Parathyroid adenoma (tissue), 2 donors: Measurements from ENCODE around the gene PTTG1.
"Not testable (repeated sequence)": the region's sequence is repeated elsewhere in the genome, so short reads cannot be mapped to it uniquely, and the experiment has no call there.

ENCODE experiments used
- H2AFZ ChIP-seq: fragments of 300-600 bp; sonication (generic); one replicate; pipeline ENCODE4 v1.7.0; 2017; ENCODE audit warnings: antibody characterized with exemption, mild to moderate bottlenecking
- H3K27ac ChIP-seq: fragments of 300-600 bp; sonication (generic); one replicate; pipeline ENCODE4 v1.7.0; 2017
- H3K27me3 ChIP-seq: fragments of 300-600 bp; sonication (generic); one replicate; pipeline ENCODE4 v1.7.0; 2017; ENCODE audit warnings: low read length; ENCODE audit not compliant: control insufficient read depth, insufficient read depth
- H3K36me3 ChIP-seq: fragments of 300-600 bp; sonication (generic); one replicate; pipeline ENCODE4 v1.7.0; 2017; ENCODE audit warnings: low read length; ENCODE audit not compliant: control insufficient read depth, insufficient read depth
- H3K4me1 ChIP-seq: fragments of 300-600 bp; sonication (generic); one replicate; pipeline ENCODE4 v1.7.0; 2017; ENCODE audit warnings: control low read depth
- H3K4me2 ChIP-seq: fragments of 300-600 bp; sonication (generic); one replicate; pipeline ENCODE4 v1.7.0; 2017; ENCODE audit warnings: low read length
- H3K4me3 ChIP-seq: fragments of 300-600 bp; sonication (generic); one replicate; pipeline ENCODE4 v1.7.0; 2017; ENCODE audit warnings: low read depth, low read length
- H3K79me2 ChIP-seq: fragments of 300-600 bp; sonication (generic); one replicate; pipeline ENCODE4 v1.7.0; 2017; ENCODE audit warnings: control low read depth
- H3K9ac ChIP-seq: fragments of 300-600 bp; sonication (generic); one replicate; pipeline ENCODE4 v1.7.0; 2017; ENCODE audit warnings: mild to moderate bottlenecking
- H3K9me3 ChIP-seq: fragments of 300-600 bp; sonication (generic); one replicate; pipeline ENCODE4 v1.7.0; 2017; ENCODE audit warnings: low read length; ENCODE audit not compliant: control insufficient read depth
- TF ChIP-seq, protein P1 (sequence below): fragments of 300-600 bp; sonication (generic); IDR thresholded peaks from one replicate; pipeline ENCODE4 v1.7.0; 2017; ENCODE audit warnings: antibody characterized with exemption, mild to moderate bottlenecking
- donor health status: primary hyperparathyroidism.

The PTTG1 gene

DNA sequence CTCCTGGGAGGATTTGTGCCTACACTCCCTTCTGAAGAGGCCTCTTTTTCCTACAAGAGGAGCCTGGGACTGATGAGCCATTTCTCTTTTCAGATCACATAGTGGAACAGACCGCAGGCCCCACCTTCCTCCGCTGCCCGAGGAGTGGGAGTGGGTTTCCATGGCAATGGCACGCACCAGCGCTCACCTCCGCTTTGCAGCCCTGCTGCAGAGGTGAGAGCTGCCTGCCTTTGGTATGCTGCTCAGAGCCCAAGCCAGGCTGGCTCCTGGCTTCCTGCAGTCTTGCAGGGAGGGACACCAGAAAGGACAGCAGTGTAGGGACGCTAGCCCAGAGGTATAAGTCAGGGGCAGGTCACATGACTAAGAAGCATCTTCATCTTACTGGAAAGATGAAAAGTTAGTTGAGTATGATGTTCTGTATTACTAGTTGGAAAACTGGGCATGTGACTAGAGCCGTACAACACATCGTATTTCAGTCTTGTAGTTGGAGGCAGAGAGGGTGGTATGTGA, 12.4 kb downstream of the PTTG1 start:
- Histone ChIP-seq H3K4me2 (no peak overlapping the region), H3K27me3 (no peaks in the 10 kb centered on the region), H2AFZ (peak overlapping the region; percentile 74), H3K9me3 (no peaks in the 10 kb centered on the region), H3K27ac (no peak overlapping the region), H3K36me3 (no peaks in the 10 kb centered on the region), H3K4me3 (no peak overlapping the region), H3K4me1 (peaks cover 10% of the 10 kb centered on the region), H3K79me2 (no peaks in the 10 kb centered on the region), H3K9ac (no peak overlapping the region)
- TF ChIP-seq, protein P1, sequence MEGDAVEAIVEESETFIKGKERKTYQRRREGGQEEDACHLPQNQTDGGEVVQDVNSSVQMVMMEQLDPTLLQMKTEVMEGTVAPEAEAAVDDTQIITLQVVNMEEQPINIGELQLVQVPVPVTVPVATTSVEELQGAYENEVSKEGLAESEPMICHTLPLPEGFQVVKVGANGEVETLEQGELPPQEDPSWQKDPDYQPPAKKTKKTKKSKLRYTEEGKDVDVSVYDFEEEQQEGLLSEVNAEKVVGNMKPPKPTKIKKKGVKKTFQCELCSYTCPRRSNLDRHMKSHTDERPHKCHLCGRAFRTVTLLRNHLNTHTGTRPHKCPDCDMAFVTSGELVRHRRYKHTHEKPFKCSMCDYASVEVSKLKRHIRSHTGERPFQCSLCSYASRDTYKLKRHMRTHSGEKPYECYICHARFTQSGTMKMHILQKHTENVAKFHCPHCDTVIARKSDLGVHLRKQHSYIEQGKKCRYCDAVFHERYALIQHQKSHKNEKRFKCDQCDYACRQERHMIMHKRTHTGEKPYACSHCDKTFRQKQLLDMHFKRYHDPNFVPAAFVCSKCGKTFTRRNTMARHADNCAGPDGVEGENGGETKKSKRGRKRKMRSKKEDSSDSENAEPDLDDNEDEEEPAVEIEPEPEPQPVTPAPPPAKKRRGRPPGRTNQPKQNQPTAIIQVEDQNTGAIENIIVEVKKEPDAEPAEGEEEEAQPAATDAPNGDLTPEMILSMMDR = no peak

DNA sequence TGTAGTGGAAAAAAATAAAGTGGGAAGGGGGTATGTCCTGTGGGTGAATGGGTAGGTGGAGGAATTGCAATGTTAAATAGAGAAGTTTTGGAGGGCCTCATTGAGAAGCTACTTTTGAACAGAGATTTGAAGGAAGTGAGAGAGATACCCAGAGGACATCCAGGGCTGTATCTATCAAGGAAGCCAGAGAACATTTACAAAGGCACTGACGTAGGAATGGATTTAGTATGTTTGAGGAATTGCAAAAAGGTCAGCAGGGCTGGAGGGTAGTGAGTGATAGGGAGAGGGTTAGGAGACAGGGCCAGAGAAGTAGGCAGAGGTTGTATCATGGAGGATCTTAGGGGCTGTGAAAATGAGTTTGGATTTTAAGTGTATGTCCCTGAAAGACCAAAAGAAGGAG, 13.9 kb downstream of the PTTG1 start:
- Histone ChIP-seq H3K27me3 (no peaks in the 10 kb centered on the region), H3K9ac (no peak overlapping the region), H3K4me1 (peaks cover 10% of the 10 kb centered on the region), H3K9me3 (no peaks in the 10 kb centered on the region), H3K4me2 (no peak overlapping the region), H3K79me2 (no peaks in the 10 kb centered on the region), H3K4me3 (no peak overlapping the region), H3K36me3 (no peaks in the 10 kb centered on the region), H3K27ac (no peak overlapping the region), H2AFZ (no peak overlapping the region)
- TF ChIP-seq, protein P1 = no peak

DNA sequence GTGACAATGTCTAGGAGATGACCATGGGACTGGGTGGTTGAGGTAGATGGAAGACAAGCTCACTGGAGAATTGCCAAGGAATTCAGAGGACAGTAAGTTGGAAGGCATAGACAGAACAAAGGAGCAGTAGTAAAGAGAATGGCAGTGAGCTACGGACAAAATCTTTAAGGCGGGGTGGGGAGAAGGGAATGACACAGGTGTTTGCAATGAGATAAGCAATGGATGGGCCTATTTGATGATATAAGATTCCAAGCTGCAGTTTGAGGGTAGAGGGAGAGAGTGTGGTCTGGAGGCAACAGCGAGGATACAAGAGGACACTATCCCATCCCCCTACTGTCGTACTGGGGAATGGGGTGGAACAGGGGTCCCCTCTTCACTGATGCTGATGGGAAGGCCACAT, 14.4 kb downstream of the PTTG1 start:
- no peaks in the 10 kb centered on the region for H3K9me3 ChIP-seq
- H3K27ac ChIP-seq = no peak overlapping the region
- no peak overlapping the region for H3K9ac ChIP-seq
- no peaks in the 10 kb centered on the region for H3K36me3 ChIP-seq
- H3K4me3 ChIP-seq = no peak overlapping the region
- H3K4me2 ChIP-seq = no peak overlapping the region
- no peaks in the 10 kb centered on the region for H3K79me2 ChIP-seq
- H3K4me1 ChIP-seq = peaks cover 10% of the 10 kb centered on the region
- TF ChIP-seq, protein P1 = no peak
- no peak overlapping the region for H2AFZ ChIP-seq
- H3K27me3 ChIP-seq = no peaks in the 10 kb centered on the region

DNA sequence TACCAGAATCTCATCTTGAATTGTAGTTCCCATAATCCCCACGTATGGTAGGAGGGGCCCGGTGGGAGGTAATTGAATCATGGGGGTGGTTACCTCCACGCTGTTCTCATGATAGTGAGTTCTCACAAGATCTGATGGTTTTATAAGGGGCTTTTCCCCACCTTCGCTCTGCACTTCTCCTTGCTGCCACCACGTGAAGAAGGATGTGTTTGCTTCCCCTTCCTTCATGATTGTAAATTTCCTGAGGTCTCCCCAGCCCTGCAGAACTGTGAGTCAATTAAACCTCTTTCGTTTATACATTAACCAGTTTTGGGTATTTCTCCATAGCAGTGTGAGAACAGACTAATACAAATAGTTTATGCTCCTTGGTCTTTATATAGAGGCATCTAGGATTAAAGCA, 15.0 kb downstream of the PTTG1 start:
- not testable (repeated sequence) for H3K9me3 ChIP-seq, H3K4me1 ChIP-seq, H3K27ac ChIP-seq, H3K4me3 ChIP-seq, H3K27me3 ChIP-seq, H2AFZ ChIP-seq, H3K9ac ChIP-seq, H3K79me2 ChIP-seq, H3K36me3 ChIP-seq, H3K4me2 ChIP-seq

- no peaks in the 10 kb centered on the region for H3K27me3 ChIP-seq
- H3K27ac ChIP-seq = no peak overlapping the region
- H3K4me1 ChIP-seq = peaks cover 10% of the 10 kb centered on the region
- no peaks in the 10 kb centered on the region for H3K9me3 ChIP-seq
- H3K4me3 ChIP-seq = no peak overlapping the region
- TF ChIP-seq, protein P1 = no peak
- no peaks in the 10 kb centered on the region for H3K36me3 ChIP-seq
- no peak overlapping the region for H2AFZ ChIP-seq
- no peak overlapping the region for H3K4me2 ChIP-seq
- no peaks in the 10 kb centered on the region for H3K79me2 ChIP-seq
- no peak overlapping the region for H3K9ac ChIP-seq
Observed at GRCh38 chr5:160437271-160437670, 15.6 kb downstream of the PTTG1 start.
